Stimulated activated naive CD8-positive, alpha-beta T cell treated with anti-CD3 and anti-CD28 coated beads, Interleukin-15, Interleukin-2, amounts not matched to agents 100 U/mL and 50 U/mL, for 24 hours (primary cell): Measurements from ENCODE around the gene CYP2A7.
A peak's percentile ranks its signal among the peaks of the same experiment; 100 is the strongest.
"Not testable (repeated sequence)": the region's sequence is repeated elsewhere in the genome, so short reads cannot be mapped to it uniquely, and the experiment has no call there.

ENCODE experiments used
- ATAC-seq: fragments of 150-1000 bp; cut with Tn5 transposase; one replicate; pipeline ENCODE4 v1.10.0; 2021
- DNase-seq: peaks from one replicate; pipeline ENCODE4 v3.0.0; 2021

CYP2A7 gene

GRCh38 chr19:40842997-40843652, 38.9 kb downstream of the CYP2A7 start:
- not testable (repeated sequence) for DNase-seq, ATAC-seq

GRCh38 chr19:40842012-40842411, 40.0 kb downstream of the CYP2A7 start:
- not testable (repeated sequence) for ATAC-seq, DNase-seq

GRCh38 chr19:40838477-40838876, 43.6 kb downstream of the CYP2A7 start:
- DNase-seq, ATAC-seq: not testable (repeated sequence)

- DNase-seq (no peak), ATAC-seq (no peak)
These were observed 45.1 kb downstream of the CYP2A7 start for GRCh38 chr19:40836754-40837429.

GRCh38 chr19:40833728-40834533, 48.1 kb downstream of the CYP2A7 start:
- ATAC-seq, DNase-seq: not testable (repeated sequence)

GRCh38 chr19:40832431-40832790, 49.6 kb downstream of the CYP2A7 start:
- not testable (repeated sequence) for DNase-seq, ATAC-seq

GRCh38 chr19:40831502-40832430, 50.3 kb downstream of the CYP2A7 start:
- DNase-seq: no peak
- no peak for ATAC-seq

GRCh38 chr19:40830741-40831140, 51.3 kb downstream of the CYP2A7 start:
- not testable (repeated sequence) for DNase-seq, ATAC-seq

- ATAC-seq (no peak), DNase-seq (no peak)
These were observed 52.8 kb downstream of the CYP2A7 start for GRCh38 chr19:40829205-40829604.

GRCh38 chr19:40827386-40828247, 54.4 kb downstream of the CYP2A7 start:
- ATAC-seq (no peak), DNase-seq (no peak)

- ATAC-seq: peak; percentile 48
- not testable (repeated sequence) for DNase-seq
These were observed 55.2 kb downstream of the CYP2A7 start for GRCh38 chr19:40826699-40827385.

GRCh38 chr19:40826312-40826698, 55.7 kb downstream of the CYP2A7 start:
- not testable (repeated sequence) for DNase-seq, ATAC-seq

- ATAC-seq: not testable (repeated sequence)
These were observed 56.5 kb downstream of the CYP2A7 start for GRCh38 chr19:40825460-40826095.

More at GRCh38 chr19:40825460-40826095, 56.5 kb downstream of the CYP2A7 start:
- DNase-seq: not testable (repeated sequence)
